ENCODE results near the gene GRB7. TPM values are rescaled to one million over a fixed set of nuclear protein-coding genes. Genes with fewer than 3 reads are reported as not detected.
A peak's percentile ranks its signal among the peaks of the same experiment; 100 is the strongest.
"Not testable (repeated sequence)": the region's sequence is repeated elsewhere in the genome, so short reads cannot be mapped to it uniquely, and the experiment has no call there.

The GRB7 gene
- total RNA-seq, 2 donors from 2014 or later = 3.5 to 6.0 TPM

DNA sequence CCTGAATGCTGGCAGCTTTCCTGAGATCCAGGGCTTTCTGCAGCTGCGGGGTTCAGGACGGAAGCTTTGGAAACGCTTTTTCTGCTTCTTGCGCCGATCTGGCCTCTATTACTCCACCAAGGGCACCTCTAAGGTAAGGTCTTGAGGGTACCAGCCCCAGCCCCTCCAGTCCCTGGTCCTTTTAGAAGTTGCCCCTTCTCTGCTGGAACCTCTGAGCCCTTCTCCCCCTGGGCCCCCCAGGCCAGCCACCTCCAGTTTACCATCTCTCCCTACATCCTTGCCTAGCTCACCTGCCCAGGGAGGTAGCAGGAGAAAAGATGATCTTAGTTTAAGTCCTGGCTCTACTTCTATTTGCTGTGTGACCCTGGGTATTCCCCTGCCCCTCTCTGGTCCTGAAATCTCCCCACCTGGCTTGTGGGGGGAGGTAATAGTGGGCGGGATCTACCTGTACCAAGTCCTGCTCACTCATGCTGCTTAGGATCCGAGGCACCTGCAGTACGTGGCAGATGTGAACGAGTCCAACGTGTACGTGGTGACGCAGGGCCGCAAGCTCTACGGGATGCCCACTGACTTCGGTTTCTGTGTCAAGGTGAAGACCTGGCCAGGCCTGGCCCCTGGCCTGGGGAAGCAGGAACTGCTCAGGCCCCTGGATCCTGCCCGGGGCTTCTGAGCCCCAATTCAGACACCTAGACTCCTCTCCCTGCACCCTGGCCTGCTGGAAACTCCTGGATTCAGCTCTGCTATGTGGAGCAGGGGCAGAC is 6.5 kb downstream of the GRB7 start:
- Mint-ChIP-seq H3K36me3 (ENCODE audit: insufficient read depth in 2 of 2) (no peaks in the 10 kb centered on the region), H3K9me3 (no peaks in the 10 kb centered on the region), H3K4me1 (ENCODE audit: low read depth) (peaks cover 18% of the 10 kb centered on the region), H3K27me3 (ENCODE audit: low read depth) (no peaks in the 10 kb centered on the region), H3K27ac (no peak overlapping the region), H3K4me3 (no peak overlapping the region)
- ATAC-seq (replicated peaks in 1 of 2) (no peak), DNase-seq (no peak)

DNA sequence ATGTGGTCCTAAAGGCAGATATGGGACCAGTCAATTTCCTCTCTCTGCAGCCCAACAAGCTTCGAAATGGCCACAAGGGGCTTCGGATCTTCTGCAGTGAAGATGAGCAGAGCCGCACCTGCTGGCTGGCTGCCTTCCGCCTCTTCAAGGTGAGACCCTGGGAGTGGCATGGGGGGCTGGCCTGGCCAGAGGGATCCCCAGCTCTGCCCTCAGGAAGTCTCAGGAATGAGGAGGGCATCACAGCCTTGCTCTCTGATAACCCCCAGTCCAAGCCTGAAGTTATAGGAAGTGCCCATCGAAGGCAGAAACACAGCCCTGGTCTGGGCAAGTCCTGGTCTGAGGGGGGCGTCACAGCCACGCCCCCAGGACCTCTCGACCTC is 7.1 kb downstream of the GRB7 start:
- ATAC-seq (replicated peaks in 1 of 2) = no peak
- H3K27me3 Mint-ChIP-seq (ENCODE audit: low read depth) = no peaks in the 10 kb centered on the region
- H3K27ac Mint-ChIP-seq = no peak overlapping the region
- H3K36me3 Mint-ChIP-seq (ENCODE audit: insufficient read depth in 2 of 2) = no peaks in the 10 kb centered on the region
- no peaks in the 10 kb centered on the region for H3K9me3 Mint-ChIP-seq
- no peak for DNase-seq
- peaks cover 12% of the 10 kb centered on the region for H3K4me1 Mint-ChIP-seq (ENCODE audit: low read depth)
- no peak overlapping the region for H3K4me3 Mint-ChIP-seq

DNA sequence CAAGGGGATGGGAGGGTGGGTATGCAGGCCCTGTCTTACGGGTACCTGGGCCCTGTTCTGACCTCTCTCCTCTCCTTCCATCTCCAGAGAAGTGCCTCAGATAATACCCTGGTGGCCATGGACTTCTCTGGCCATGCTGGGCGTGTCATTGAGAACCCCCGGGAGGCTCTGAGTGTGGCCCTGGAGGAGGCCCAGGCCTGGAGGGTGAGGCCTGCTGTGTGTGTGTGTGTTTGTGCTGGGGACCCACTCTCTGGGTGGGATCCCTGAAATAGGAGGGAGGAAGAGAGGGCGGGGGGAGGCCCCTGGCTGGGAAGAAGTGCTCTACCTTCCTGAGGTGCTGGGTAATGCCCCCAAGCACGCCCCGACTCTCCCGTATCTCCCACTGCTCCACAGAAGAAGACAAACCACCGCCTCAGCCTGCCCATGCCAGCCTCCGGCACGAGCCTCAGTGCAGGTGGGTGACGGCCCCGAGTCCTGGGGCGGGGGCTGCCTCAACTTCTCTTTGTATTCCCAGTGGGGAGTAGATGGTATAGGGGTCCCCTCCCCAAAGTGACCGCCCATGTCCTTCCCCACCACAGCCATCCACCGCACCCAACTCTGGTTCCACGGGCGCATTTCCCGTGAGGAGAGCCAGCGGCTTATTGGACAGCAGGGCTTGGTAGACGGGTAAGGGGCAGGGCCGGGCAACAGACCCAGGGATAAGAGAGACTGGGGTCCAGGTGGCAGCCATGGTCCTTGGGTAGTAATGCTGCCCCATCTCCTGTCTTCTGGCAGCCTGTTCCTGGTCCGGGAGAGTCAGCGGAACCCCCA is 7.8 kb downstream of the GRB7 start:
- DNase-seq = no peak
- H3K4me1 Mint-ChIP-seq (ENCODE audit: low read depth) = peaks cover 5% of the 10 kb centered on the region
- no peak overlapping the region for H3K4me3 Mint-ChIP-seq
- no peaks in the 10 kb centered on the region for H3K27me3 Mint-ChIP-seq (ENCODE audit: low read depth)
- no peak for ATAC-seq (replicated peaks in 1 of 2)
- no peaks in the 10 kb centered on the region for H3K9me3 Mint-ChIP-seq
- no peaks in the 10 kb centered on the region for H3K36me3 Mint-ChIP-seq (ENCODE audit: insufficient read depth in 2 of 2)
- no peak overlapping the region for H3K27ac Mint-ChIP-seq

DNA sequence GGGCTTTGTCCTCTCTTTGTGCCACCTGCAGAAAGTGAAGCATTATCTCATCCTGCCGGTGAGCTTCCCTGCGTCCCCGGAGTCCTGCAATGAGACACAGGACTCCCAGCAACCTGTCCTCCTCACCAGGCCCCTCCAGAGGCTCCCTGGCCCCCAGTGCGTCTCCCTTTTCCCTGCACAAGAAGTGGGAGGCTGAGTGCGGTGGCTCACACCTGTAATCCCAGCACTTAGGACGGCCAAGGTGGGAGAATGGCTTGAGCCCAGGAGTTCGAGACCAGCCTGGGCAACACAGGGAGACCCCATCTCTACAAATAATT is 8.4 kb downstream of the GRB7 start:
- ATAC-seq (replicated peaks in 1 of 2) = no peak
- H3K27ac Mint-ChIP-seq = no peak overlapping the region
- no peaks in the 10 kb centered on the region for H3K27me3 Mint-ChIP-seq (ENCODE audit: low read depth)

DNA sequence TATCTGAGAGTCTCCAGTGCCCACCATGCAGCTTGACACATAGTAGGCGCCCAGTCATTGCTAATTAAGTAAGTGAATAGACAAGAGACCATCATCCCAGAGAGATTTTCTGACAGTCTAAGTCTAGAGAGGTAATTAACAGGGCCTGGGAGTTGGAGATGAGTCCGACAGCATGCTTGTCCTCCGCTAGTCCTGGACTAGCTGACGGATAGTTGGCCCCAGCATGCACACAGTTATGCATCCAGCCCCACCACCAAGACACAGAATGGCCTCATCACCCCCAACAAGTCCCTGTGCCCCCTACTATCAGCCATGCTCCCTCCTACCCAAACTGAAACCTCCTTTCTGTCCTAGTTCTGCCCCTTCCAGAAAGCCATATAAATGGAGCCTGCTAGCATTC is 10.0 kb downstream of the GRB7 start:
- no peak overlapping the region for H3K4me3 Mint-ChIP-seq
- H3K4me1 Mint-ChIP-seq (ENCODE audit: low read depth) = peaks cover 17% of the 10 kb centered on the region
- H3K36me3 Mint-ChIP-seq (ENCODE audit: insufficient read depth in 2 of 2) = no peaks in the 10 kb centered on the region
- H3K27ac Mint-ChIP-seq = no peak overlapping the region
- DNase-seq (no peak), ATAC-seq (replicated peaks in 1 of 2) (no peak)
- H3K9me3 Mint-ChIP-seq = no peaks in the 10 kb centered on the region
- no peaks in the 10 kb centered on the region for H3K27me3 Mint-ChIP-seq (ENCODE audit: low read depth)

More for the DNA sequence above, 8.4 kb downstream of the GRB7 start:
- DNase-seq = no peak
- Mint-ChIP-seq H3K9me3 (no peaks in the 10 kb centered on the region), H3K4me3 (no peak overlapping the region), H3K36me3 (ENCODE audit: insufficient read depth in 2 of 2) (no peaks in the 10 kb centered on the region), H3K4me1 (ENCODE audit: low read depth) (peaks cover 3% of the 10 kb centered on the region)

DNA sequence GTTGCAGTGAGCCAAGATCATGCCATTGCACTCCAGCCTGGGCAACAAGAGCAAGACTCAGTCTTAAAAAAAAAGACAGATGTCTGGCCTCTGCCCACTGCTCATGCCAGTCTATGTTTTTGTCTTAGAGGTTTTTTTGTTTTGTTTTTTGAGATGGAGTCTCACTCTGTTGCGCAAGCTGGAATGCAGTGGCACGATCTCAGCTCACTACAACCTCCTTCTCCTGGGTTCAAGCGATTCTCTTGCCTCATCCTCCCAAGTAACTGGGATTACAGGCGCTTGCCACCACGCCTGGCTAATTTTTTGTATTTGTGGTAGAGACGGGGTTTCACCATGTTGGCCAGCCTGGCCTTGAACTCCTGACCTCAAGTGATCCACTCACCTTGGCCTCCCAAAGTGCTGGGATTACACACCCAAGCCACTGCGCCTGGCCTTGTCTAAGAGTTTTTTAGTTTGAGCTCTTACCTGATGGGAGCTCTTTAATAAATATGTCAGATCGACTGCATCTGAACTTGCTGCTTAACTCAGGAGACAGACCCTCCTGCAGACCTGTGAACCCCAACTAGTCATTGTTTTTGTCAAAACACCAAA is 10.8 kb downstream of the GRB7 start:
- H3K4me3 Mint-ChIP-seq; H3K36me3 Mint-ChIP-seq (ENCODE audit: insufficient read depth in 2 of 2); ATAC-seq (replicated peaks in 1 of 2); H3K27me3 Mint-ChIP-seq (ENCODE audit: low read depth); H3K9me3 Mint-ChIP-seq; DNase-seq: not testable (repeated sequence)
- Mint-ChIP-seq H3K4me1 (ENCODE audit: low read depth) (peaks cover 25% of the 10 kb centered on the region), H3K27ac (peak overlapping the region; percentile 15)

DNA sequence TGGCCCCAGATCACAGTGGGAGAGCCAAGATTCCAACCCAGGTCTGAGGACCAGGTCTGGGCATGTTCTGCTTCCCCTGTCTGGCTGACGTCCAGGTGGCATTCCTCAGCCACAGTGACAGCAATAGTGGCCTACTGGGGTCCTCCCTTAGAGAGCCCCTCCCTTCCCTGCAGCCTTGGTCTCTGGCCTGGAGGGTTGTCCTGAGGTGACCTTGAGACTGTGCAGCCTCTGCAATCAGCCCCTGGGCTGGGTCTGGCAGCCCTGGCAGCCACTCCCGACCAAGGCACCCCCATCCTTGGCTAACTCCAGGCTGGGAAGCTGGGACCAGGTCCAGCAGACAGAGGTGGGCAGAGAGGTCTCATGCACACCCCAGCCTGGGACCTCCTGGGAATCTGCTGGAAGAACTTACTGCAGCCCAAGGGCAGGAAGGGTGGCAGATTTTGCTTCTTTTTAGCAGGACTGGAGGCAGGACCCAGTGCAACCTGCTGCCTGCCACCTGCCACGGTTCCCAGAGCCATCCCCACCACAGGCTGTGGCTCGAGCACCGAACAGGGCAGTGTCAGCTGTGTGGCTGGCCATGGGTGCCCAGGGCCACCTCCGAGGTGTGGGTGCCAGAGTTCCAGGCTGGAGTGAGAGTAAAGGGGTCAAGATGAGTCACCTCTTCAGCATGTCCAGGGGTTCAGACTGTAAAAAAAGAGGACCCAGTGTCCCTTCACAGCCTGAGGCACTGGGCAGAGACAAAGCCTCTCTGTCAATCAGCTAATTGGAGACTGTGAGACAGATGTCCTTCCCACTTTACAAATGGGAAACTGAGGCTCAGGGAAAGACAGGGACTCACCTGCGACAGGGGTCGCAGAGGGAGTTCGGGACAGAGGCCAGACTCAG is 12.6 kb downstream of the GRB7 start:
- ATAC-seq (replicated peaks in 1 of 2) = no peak
- no peak overlapping the region for H3K27ac Mint-ChIP-seq

DNA sequence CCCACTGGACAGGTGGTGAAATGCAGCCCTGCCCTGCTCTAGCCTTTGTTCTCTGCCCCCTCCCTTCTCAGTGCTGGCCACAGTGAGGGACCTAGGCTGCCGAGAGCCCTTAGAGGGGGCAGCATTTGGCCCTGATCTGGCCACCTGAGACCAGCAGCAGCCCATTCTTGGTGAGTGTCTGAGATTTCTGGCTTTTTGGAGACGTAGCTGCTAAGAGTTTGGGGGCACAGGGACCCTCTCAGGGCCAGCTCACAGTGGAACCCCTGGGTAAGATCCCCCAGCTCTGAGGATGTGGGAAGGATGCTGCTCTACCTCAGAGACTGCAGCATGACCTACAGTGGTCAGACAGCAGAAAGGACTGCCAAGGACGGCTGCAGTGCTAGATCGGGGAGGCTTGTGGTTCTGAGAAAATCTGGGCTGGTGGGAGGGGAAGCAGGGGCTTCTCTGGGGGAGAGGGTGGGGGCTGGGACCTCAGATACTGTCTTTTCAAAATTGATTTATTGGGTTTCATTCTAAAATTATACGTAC is 13.3 kb downstream of the GRB7 start:
- Mint-ChIP-seq H3K4me1 (ENCODE audit: low read depth) (peaks cover 39% of the 10 kb centered on the region), H3K36me3 (ENCODE audit: insufficient read depth in 2 of 2) (no peaks in the 10 kb centered on the region), H3K9me3 (no peaks in the 10 kb centered on the region), H3K4me3 (no peak overlapping the region), H3K27ac (no peak overlapping the region), H3K27me3 (ENCODE audit: low read depth) (no peaks in the 10 kb centered on the region)
- DNase-seq = no peak
- no peak for ATAC-seq (replicated peaks in 1 of 2)

More for the DNA sequence above, 12.6 kb downstream of the GRB7 start:
- Mint-ChIP-seq H3K9me3 (no peaks in the 10 kb centered on the region), H3K27me3 (ENCODE audit: low read depth) (no peaks in the 10 kb centered on the region), H3K36me3 (ENCODE audit: insufficient read depth in 2 of 2) (no peaks in the 10 kb centered on the region), H3K4me1 (ENCODE audit: low read depth) (peaks cover 31% of the 10 kb centered on the region), H3K4me3 (no peak overlapping the region)
- DNase-seq = no peak

DNA sequence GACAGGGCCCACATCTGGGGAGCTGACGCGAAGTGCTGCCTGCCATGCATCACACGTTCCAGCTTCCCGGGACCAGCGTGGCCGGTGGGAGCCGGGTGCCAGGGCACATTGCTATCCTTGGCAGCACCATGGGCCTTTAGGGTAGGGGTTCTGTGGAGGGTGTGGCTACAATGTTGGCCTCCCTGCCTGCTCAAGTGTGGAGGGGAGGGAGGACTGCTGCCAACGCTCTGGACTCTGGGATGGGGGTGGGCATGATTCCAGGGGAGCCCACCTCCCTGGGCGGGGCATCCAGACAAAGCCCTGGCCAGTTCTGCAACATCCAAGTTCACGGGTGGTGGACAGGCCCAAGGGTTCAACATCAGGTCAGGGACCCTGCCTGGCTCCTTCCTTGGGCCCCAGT is 13.9 kb downstream of the GRB7 start:
- Mint-ChIP-seq H3K4me3 (peak overlapping the region in 1 of 2 donors; percentile 76), H3K36me3 (ENCODE audit: insufficient read depth in 2 of 2) (no peaks in the 10 kb centered on the region), H3K27ac (no peak overlapping the region), H3K27me3 (ENCODE audit: low read depth) (no peaks in the 10 kb centered on the region), H3K9me3 (no peaks in the 10 kb centered on the region), H3K4me1 (ENCODE audit: low read depth) (peaks cover 44% of the 10 kb centered on the region)
- ATAC-seq (replicated peaks in 1 of 2) (no peak), DNase-seq (no peak)

DNA sequence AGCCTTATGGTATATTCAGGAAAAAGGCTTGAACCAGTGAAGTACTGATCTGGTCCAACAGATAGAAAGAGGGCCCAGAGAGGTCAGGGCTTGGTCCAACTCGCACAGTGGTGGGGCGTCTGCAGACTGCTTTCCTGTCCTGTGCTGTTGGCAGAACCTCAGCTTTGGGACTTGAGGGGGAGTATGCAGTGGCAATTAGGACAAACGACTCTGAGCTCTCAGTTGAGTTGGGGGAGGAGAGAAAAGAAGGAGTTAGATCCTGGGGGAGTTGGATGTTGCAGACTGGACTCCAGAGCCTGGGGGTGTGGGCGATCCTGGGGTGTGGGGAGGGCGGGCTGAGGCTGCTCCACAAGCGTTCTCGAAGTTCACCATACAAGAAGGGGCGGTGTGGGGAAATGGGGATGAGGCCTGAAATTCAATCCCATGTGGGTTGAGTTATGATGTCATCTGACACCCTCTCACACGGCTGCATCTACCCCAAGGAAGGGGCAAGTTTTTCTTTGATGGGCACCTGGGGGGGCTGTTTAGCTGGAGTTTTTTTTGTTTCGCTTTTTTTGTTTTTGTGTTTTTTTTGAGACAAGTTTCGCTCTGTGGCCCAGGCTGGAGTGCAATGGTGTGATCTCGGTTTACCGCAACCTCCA is 14.6 kb downstream of the GRB7 start:
- Mint-ChIP-seq H3K27me3 (ENCODE audit: low read depth) (no peaks in the 10 kb centered on the region), H3K9me3 (no peaks in the 10 kb centered on the region), H3K27ac (peak overlapping the region; percentile 45), H3K4me3 (peak overlapping the region; percentile 65 to 78), H3K4me1 (ENCODE audit: low read depth) (peaks cover 51% of the 10 kb centered on the region), H3K36me3 (ENCODE audit: insufficient read depth in 2 of 2) (no peaks in the 10 kb centered on the region)
- ATAC-seq (replicated peaks in 1 of 2) = no peak
- DNase-seq = no peak

DNA sequence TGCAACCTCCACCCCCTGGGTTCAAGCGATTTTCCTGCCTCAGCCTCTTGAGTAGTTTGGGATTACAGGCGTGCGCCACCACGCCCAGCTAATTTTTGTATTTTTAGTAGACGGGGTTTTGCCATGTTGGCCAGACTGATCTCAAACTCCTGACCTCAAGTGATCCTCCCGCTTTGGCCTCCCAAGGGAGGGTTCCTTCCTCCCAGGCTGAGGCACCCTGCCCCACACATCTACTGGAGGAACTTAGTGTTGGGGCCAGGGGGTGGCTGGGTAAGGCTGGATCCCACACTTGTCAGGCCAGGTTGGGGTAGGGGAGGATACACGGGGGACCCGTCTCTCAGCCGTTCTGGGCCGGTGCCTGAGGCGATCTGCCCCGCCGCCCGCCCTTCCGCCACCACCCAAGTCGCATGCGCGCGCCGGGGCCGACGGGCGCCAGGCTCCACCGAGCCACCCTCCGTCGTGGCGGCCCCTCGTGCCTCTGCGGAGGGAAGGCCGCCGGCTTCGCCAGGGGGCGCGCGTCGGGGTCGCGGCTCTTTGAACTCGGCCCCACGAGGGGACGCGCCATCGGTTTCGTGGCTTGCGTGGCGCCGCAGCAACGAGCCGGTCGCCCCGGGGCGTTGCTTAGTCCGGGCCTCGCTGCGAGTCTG is 15.9 kb downstream of the GRB7 start:
- DNase-seq = peak; percentile 74 to 78
- peak; percentile 21 to 27 for ATAC-seq (replicated peaks in 1 of 2)
- H3K36me3 Mint-ChIP-seq (ENCODE audit: insufficient read depth in 2 of 2) = no peaks in the 10 kb centered on the region
- peaks cover 64% of the 10 kb centered on the region for H3K4me1 Mint-ChIP-seq (ENCODE audit: low read depth)
- H3K27ac Mint-ChIP-seq = peak overlapping the region; percentile 97
- H3K4me3 Mint-ChIP-seq = peak overlapping the region; percentile 78 to 84
- no peaks in the 10 kb centered on the region for H3K27me3 Mint-ChIP-seq (ENCODE audit: low read depth)
- no peaks in the 10 kb centered on the region for H3K9me3 Mint-ChIP-seq
